ENCODE results near the gene LCE5A. TPM values are rescaled to one million over a fixed set of nuclear protein-coding genes. Genes with fewer than 3 reads are reported as not detected.
"Not testable (repeated sequence)": the region's sequence is repeated elsewhere in the genome, so short reads cannot be mapped to it uniquely, and the experiment has no call there.

The LCE5A gene
- total and polyA plus RNA-seq, 2 donors = 0.43 TPM; not detected in 1

DNA sequence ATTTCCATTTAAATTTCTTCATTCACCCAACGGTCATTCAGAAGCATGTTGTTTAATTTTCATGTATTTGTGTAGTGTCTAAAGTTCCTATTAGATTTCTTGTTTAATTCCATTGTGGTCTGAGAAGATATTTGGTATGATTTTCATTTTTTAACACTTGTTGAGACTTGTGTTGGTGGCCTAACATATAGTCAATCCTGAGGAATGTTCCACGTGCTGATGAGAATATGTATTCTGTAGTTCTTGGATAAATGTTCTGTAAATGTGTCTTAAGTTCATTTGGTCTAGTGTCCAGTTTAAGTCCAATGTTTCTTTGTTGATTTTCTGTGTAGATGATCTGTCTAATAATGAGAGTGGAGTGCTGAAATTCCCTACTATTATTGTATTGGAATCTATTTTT, 22.7 kb upstream of the LCE5A start:
- H3K27ac ChIP-seq (ENCODE audit: low read depth in 1 of 2, low read length in 1 of 2) = no peak overlapping the region
- no peaks in the 10 kb centered on the region for H3K36me3 ChIP-seq (ENCODE audit: control insufficient read depth in 2 of 2, insufficient read depth in 2 of 2, low read length in 1 of 2)
- H3K9me3 ChIP-seq (ENCODE audit: control insufficient read depth in 2 of 2, insufficient read depth in 1 of 2, low read length in 1 of 2) = no peaks in the 10 kb centered on the region
- H3K27me3 ChIP-seq (ENCODE audit: control insufficient read depth in 2 of 2, insufficient read depth in 1 of 2, low read length in 1 of 2) = no peaks in the 10 kb centered on the region
- DNase-seq (ENCODE audit: low read depth in 6 of 9, low spot score in 9 of 9) = no peak
- H3K4me1 ChIP-seq (ENCODE audit: control insufficient read depth in 2 of 2, insufficient read depth in 2 of 2, low read length in 2 of 2) = no peaks in the 10 kb centered on the region
- no peak overlapping the region for H3K4me3 ChIP-seq (ENCODE audit: low read length in 2 of 2)
- 89% methylated on average over 2 of the region's 2 CpGs for WGBS

DNA sequence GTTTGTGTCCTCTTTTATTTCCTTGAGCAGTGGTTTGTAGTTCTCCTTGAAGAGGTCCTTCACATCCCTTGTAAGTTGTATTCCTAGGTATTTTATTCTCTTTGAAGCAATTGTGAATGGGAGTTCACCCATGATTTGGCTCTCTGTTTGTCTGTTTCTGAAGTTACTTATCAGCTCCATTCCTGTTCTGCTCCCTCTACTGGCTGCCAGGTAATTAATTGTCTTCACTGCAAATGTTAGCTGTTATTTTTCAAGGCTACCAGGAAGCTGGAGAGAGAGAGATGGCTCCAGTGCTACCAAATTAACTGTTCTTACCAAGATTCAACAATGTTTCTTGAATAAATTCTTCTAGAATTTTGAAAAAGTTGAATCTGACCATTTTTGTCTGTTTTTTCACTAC, 19.1 kb upstream of the LCE5A start:
- DNase-seq (ENCODE audit: low read depth in 6 of 9, low spot score in 9 of 9); H3K27me3 ChIP-seq (ENCODE audit: control insufficient read depth in 2 of 2, insufficient read depth in 1 of 2, low read length in 1 of 2); H3K27ac ChIP-seq (ENCODE audit: low read depth in 1 of 2, low read length in 1 of 2); H3K9me3 ChIP-seq (ENCODE audit: control insufficient read depth in 2 of 2, insufficient read depth in 1 of 2, low read length in 1 of 2); H3K4me3 ChIP-seq (ENCODE audit: low read length in 2 of 2); H3K36me3 ChIP-seq (ENCODE audit: control insufficient read depth in 2 of 2, insufficient read depth in 2 of 2, low read length in 1 of 2); H3K4me1 ChIP-seq (ENCODE audit: control insufficient read depth in 2 of 2, insufficient read depth in 2 of 2, low read length in 2 of 2): not testable (repeated sequence)

DNA sequence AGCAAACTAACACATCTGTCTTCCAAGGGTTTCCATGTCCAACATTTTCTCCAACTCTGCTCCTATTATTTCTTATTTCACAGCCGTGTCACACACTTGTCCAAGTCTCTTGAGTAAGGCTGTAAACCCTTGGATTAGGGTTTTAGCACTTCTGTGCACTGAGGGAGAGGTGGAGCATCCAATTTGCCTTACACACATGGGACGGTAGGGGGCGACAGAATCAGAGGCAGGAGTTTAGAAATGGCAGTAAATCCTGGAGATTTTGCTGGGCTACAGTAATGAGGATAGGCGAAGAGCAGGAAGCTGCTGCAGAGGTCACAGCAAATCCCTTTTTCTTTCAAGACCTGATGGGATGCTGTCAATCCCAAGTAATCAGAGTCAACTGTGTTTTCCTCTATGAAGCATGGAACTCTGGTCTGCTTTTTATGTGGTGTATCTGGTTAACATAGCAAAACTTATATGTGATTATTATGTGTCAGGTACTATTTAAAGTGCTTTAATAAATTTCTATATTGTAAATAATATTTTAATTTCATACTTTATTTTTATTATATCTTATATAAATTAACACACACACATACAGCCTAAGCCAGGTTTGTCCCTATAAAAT, 15.4 kb upstream of the LCE5A start:
- Histone ChIP-seq H3K36me3 (ENCODE audit: control insufficient read depth in 2 of 2, insufficient read depth in 2 of 2, low read length in 1 of 2) (no peaks in the 10 kb centered on the region), H3K9me3 (ENCODE audit: control insufficient read depth in 2 of 2, insufficient read depth in 1 of 2, low read length in 1 of 2) (no peaks in the 10 kb centered on the region), H3K4me1 (ENCODE audit: control insufficient read depth in 2 of 2, insufficient read depth in 2 of 2, low read length in 2 of 2) (no peaks in the 10 kb centered on the region), H3K4me3 (ENCODE audit: low read length in 2 of 2) (no peak overlapping the region), H3K27ac (ENCODE audit: low read depth in 1 of 2, low read length in 1 of 2) (no peak overlapping the region), H3K27me3 (ENCODE audit: control insufficient read depth in 2 of 2, insufficient read depth in 1 of 2, low read length in 1 of 2) (no peaks in the 10 kb centered on the region)
- 36% methylated on average over 4 of the region's 4 CpGs for WGBS
- DNase-seq (ENCODE audit: low read depth in 6 of 9, low spot score in 9 of 9) = peak in 3 of 9 donors; percentile 5 to 17 (median 17)

DNA sequence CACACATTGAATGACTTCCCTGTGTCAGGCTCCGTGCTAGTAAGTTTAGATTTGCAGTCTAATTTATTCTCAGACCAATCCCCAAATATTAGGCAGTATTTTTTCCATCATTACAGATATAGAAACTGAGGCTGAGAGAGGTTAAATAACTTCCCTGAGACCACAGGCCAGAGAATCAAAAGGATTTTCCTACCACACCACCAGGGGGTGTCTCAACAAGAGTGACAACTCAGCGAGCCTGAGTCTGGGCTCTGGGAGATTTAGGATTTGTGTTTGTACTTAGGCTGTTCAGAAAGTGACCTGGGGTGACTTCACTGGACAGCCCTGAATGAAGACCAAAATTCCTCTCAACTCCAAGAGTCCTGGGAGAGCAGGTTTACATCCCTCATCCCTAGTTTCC, 13.3 kb upstream of the LCE5A start:
- Histone ChIP-seq H3K4me1 (ENCODE audit: control insufficient read depth in 2 of 2, insufficient read depth in 2 of 2, low read length in 2 of 2) (no peaks in the 10 kb centered on the region), H3K27ac (ENCODE audit: low read depth in 1 of 2, low read length in 1 of 2) (no peak overlapping the region), H3K4me3 (ENCODE audit: low read length in 2 of 2) (no peak overlapping the region), H3K36me3 (ENCODE audit: control insufficient read depth in 2 of 2, insufficient read depth in 2 of 2, low read length in 1 of 2) (no peaks in the 10 kb centered on the region), H3K27me3 (ENCODE audit: control insufficient read depth in 2 of 2, insufficient read depth in 1 of 2, low read length in 1 of 2) (no peaks in the 10 kb centered on the region), H3K9me3 (ENCODE audit: control insufficient read depth in 2 of 2, insufficient read depth in 1 of 2, low read length in 1 of 2) (no peaks in the 10 kb centered on the region)
- WGBS = 25% methylated on average over 2 of the region's 2 CpGs
- no peak for DNase-seq (ENCODE audit: low read depth in 6 of 9, low spot score in 9 of 9)

DNA sequence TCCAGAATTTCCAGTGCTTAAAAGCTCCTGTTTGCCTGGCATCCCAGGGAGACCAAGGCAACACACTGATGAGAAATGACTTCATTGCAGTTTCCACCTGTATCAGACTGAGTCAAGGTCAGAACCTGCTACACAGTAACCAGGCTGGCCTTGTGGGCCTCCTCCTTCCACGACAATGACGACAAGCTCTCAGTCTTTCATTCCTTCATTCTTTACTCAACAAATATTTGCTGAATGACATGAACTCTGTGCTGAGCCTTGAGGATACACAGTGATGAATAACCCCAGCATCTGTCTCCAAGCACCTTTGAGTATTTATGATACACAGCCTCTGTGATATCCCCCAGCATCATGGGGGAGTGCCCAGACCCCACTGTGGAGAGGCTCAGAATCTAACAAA, 8.9 kb upstream of the LCE5A start:
- no peaks in the 10 kb centered on the region for H3K27me3 ChIP-seq (ENCODE audit: control insufficient read depth in 2 of 2, insufficient read depth in 1 of 2, low read length in 1 of 2)
- no peaks in the 10 kb centered on the region for H3K9me3 ChIP-seq (ENCODE audit: control insufficient read depth in 2 of 2, insufficient read depth in 1 of 2, low read length in 1 of 2)
- H3K27ac ChIP-seq (ENCODE audit: low read depth in 1 of 2, low read length in 1 of 2) = no peak overlapping the region
- H3K4me3 ChIP-seq (ENCODE audit: low read length in 2 of 2) = no peak overlapping the region
- DNase-seq (ENCODE audit: low read depth in 6 of 9, low spot score in 9 of 9) = no peak
- no peaks in the 10 kb centered on the region for H3K4me1 ChIP-seq (ENCODE audit: control insufficient read depth in 2 of 2, insufficient read depth in 2 of 2, low read length in 2 of 2)
- 93% methylated on average over 2 of the region's 2 CpGs for WGBS
- no peaks in the 10 kb centered on the region for H3K36me3 ChIP-seq (ENCODE audit: control insufficient read depth in 2 of 2, insufficient read depth in 2 of 2, low read length in 1 of 2)

DNA sequence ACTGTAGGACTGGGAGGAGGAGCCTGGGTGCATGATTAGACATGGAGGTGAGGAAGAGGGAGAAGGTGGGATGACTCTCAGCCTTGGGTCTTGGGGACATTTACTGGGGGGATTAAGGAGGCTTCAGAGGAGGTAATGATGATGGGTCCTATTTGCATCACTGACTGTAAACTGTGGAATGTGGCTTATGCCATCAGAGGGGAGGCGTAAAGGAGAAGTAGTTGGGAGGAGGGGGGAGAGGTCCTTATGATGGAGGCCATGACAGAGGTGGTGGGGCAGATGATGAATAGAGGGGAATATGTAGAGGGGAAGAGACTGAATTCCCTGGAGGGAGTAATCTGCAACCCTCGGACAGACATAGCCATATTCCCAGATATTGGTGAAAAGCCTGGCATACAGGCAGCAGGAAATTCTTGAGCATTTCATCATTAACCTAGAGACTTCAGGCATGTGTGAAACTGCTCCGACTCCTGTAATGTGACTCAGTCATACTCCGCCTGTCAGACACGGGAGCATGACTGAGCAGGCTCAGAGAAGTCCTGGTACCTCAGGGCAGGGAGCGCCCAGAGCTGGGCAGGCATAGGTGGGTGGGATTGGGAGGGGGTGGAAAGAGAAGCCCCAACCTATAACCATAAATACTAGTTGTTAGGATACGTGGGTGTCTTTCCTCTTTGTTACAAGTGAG, 8.0 kb upstream of the LCE5A start:
- H3K4me3 ChIP-seq (ENCODE audit: low read length in 2 of 2) = no peak overlapping the region
- no peaks in the 10 kb centered on the region for H3K27me3 ChIP-seq (ENCODE audit: control insufficient read depth in 2 of 2, insufficient read depth in 1 of 2, low read length in 1 of 2)
- H3K4me1 ChIP-seq (ENCODE audit: control insufficient read depth in 2 of 2, insufficient read depth in 2 of 2, low read length in 2 of 2) = no peaks in the 10 kb centered on the region
- H3K9me3 ChIP-seq (ENCODE audit: control insufficient read depth in 2 of 2, insufficient read depth in 1 of 2, low read length in 1 of 2) = no peaks in the 10 kb centered on the region
- no peaks in the 10 kb centered on the region for H3K36me3 ChIP-seq (ENCODE audit: control insufficient read depth in 2 of 2, insufficient read depth in 2 of 2, low read length in 1 of 2)
- no peak overlapping the region for H3K27ac ChIP-seq (ENCODE audit: low read depth in 1 of 2, low read length in 1 of 2)
- WGBS = 92% methylated on average over 7 of the region's 7 CpGs
- DNase-seq (ENCODE audit: low read depth in 6 of 9, low spot score in 9 of 9) = no peak

DNA sequence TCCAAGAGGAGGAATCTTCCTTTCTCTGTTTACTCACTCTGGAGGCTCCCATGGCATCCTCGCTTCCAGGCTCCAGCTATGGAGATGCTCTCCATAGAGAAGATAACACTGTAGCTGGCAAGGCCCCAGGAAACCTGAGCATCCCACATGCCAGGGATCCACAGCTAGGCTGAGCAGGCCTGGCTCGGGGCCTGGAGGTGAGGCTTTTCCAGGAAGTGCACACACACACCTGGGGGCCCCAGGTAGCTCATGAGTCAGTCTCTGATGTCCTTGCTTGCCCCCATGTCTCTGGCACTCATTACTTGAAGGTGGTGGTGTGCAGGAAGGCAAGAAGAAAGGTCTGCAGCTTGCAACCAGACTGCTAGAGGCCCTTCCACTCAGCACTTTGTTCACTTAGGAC, 5.5 kb upstream of the LCE5A start:
- H3K27ac ChIP-seq (ENCODE audit: low read depth in 1 of 2, low read length in 1 of 2) = no peak overlapping the region
- WGBS = 90% methylated on average over 2 of the region's 2 CpGs
- no peak for DNase-seq (ENCODE audit: low read depth in 6 of 9, low spot score in 9 of 9)

DNA sequence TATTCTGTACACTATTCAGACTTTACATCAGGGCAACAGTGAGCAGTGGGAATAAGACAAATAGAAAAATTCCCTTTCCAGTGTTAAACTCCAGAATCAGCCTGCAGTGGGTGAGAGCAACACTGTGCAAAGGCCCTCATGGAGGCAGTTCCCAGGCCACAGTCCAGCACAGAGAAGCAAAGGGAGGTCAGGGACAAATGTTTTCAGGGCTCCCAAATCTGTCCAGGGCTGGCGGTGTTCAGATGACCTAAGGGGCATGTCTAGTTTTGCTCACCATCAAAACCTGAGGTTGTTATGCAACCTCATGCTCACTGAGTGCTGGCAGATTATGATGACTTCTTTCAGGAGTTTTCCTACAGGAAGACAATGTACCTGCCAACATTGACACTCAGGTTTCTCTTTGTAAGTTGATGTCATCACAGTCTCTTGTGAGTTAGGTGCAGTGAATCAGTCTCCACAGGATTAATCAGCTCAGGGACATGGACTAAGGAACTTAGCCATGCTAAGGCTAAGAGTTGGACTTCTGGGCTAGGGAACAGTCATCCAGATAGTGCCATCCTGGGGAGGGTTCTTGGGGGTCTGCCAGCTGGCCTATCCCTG, 3.6 kb upstream of the LCE5A start:
- H3K27ac ChIP-seq (ENCODE audit: low read depth in 1 of 2, low read length in 1 of 2) = no peak overlapping the region
- no peak overlapping the region for H3K4me3 ChIP-seq (ENCODE audit: low read length in 2 of 2)
- H3K36me3 ChIP-seq (ENCODE audit: control insufficient read depth in 2 of 2, insufficient read depth in 2 of 2, low read length in 1 of 2) = no peaks in the 10 kb centered on the region
- no peak for DNase-seq (ENCODE audit: low read depth in 6 of 9, low spot score in 9 of 9)
- H3K4me1 ChIP-seq (ENCODE audit: control insufficient read depth in 2 of 2, insufficient read depth in 2 of 2, low read length in 2 of 2) = no peaks in the 10 kb centered on the region
- 98% methylated on average over 1 of the region's 1 CpG for WGBS
- peaks cover 3% of the 10 kb centered on the region in 2 donors for H3K27me3 ChIP-seq (ENCODE audit: control insufficient read depth in 2 of 2, insufficient read depth in 1 of 2, low read length in 1 of 2)
- H3K9me3 ChIP-seq (ENCODE audit: control insufficient read depth in 2 of 2, insufficient read depth in 1 of 2, low read length in 1 of 2) = no peaks in the 10 kb centered on the region

More for the DNA sequence above, 5.5 kb upstream of the LCE5A start:
- Histone ChIP-seq H3K9me3 (ENCODE audit: control insufficient read depth in 2 of 2, insufficient read depth in 1 of 2, low read length in 1 of 2) (no peaks in the 10 kb centered on the region), H3K4me3 (ENCODE audit: low read length in 2 of 2) (no peak overlapping the region), H3K27me3 (ENCODE audit: control insufficient read depth in 2 of 2, insufficient read depth in 1 of 2, low read length in 1 of 2) (no peaks in the 10 kb centered on the region), H3K36me3 (ENCODE audit: control insufficient read depth in 2 of 2, insufficient read depth in 2 of 2, low read length in 1 of 2) (no peaks in the 10 kb centered on the region), H3K4me1 (ENCODE audit: control insufficient read depth in 2 of 2, insufficient read depth in 2 of 2, low read length in 2 of 2) (no peaks in the 10 kb centered on the region)

DNA sequence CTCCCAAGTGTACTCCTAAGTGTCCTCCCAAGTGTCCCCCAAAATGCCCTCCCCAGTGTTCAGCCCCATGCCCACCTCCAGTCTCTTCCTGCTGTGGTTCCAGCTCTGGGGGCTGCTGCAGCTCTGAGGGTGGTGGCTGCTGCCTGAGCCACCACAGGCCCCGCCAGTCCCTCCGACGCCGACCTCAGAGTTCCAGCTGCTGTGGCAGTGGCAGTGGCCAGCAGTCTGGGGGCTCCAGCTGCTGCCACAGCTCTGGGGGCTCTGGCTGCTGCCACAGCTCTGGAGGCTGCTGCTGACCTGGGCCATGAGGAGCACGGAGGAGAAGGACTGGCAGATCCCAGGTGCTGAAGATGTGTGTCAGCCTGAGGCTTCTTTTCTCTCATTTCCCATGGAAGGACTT, 993 bp downstream of the LCE5A start:
- DNase-seq (ENCODE audit: low read depth in 6 of 9, low spot score in 9 of 9) = no peak
- H3K27me3 ChIP-seq (ENCODE audit: control insufficient read depth in 2 of 2, insufficient read depth in 1 of 2, low read length in 1 of 2) = peaks cover 13 to 35% of the 10 kb centered on the region in 2 donors
- H3K4me1 ChIP-seq (ENCODE audit: control insufficient read depth in 2 of 2, insufficient read depth in 2 of 2, low read length in 2 of 2) = no peaks in the 10 kb centered on the region
- no peaks in the 10 kb centered on the region for H3K36me3 ChIP-seq (ENCODE audit: control insufficient read depth in 2 of 2, insufficient read depth in 2 of 2, low read length in 1 of 2)
- whole genome bisulfite sequencing = 60% methylated on average over 5 of the region's 5 CpGs
- no peak overlapping the region for H3K4me3 ChIP-seq (ENCODE audit: low read length in 2 of 2)
- H3K27ac ChIP-seq (ENCODE audit: low read depth in 1 of 2, low read length in 1 of 2) = no peak overlapping the region
- no peaks in the 10 kb centered on the region for H3K9me3 ChIP-seq (ENCODE audit: control insufficient read depth in 2 of 2, insufficient read depth in 1 of 2, low read length in 1 of 2)
